HepG2 (cell line): ENCODE results near the gene VRK1. TPM values are rescaled to one million over a fixed set of nuclear protein-coding genes. Genes with fewer than 3 reads are reported as not detected.

Experiments used
- ATAC-seq: fragments of 200-7000 bp; cut with Tn5 transposase; 3 replicates; pipeline ENCODE4 v1.9.1; 2020; ENCODE audit warnings: mild to moderate bottlenecking, moderate library complexity
- BruUV-seq: library from RNA; stranded (reverse); fragments of 400-500 nt; replicated peaks from 2 replicates; lab custom pipeline; 2021; lab: Mats Ljungman, UMichigan
- CTCF ChIA-PET: fragments of 300-600 bp; formaldehyde crosslinking; extraction: SDS; loops from one replicate; lab custom pipeline; 2021; ENCODE audit warnings: low total read pairs, inconsistent platforms, low intra/inter-chr PET ratio; lab: Yijun Ruan, JAX
- POLR2A ChIA-PET: fragments of 350-600 bp; sonication (Branson Sonifier 250); formaldehyde crosslinking; loops from one replicate; lab custom pipeline; 2020; ENCODE audit warnings: antibody characterized with exemption, inconsistent platforms; lab: Yijun Ruan, JAX
- DNase-seq: peaks from one replicate; pipeline ENCODE4 v3.0.0-alpha.2; 2015; ENCODE audit warnings: low spot score
- FAIRE-seq: peaks from 3 replicates; lab custom pipeline; 2011; peaks lifted over from hg19 to GRCh38; lab: Jason Lieb, UNC
- H2AFZ ChIP-seq: one replicate; pipeline ENCODE4 v1.6.1; 2011; ENCODE audit warnings: low read length, inconsistent platforms
- H3K27ac ChIP-seq: fragments of 300-600 bp; 3 replicates; pipeline ENCODE4 v1.8.0; 2011; ENCODE audit warnings: mixed run types, mild to moderate bottlenecking, mixed read lengths, low read length, inconsistent platforms; ENCODE audit not compliant: insufficient read depth; ENCODE audit errors: extremely low read length
- H3K27me3 ChIP-seq, 2 experiments: fragments of 200-600 bp in 1 of 2; 2 replicates in 1 of 2; 3 replicates in 1 of 2; pipeline versions ENCODE4 v1.6.0 to v1.8.0; 2011; ENCODE audit warnings: low read length in 2 of 2, mild to moderate bottlenecking in 2 of 2, moderate library complexity in 2 of 2, inconsistent platforms in 1 of 2; ENCODE audit not compliant: insufficient read depth in 2 of 2, control insufficient read depth in 1 of 2
- H3K36me3 ChIP-seq, 2 experiments: fragments of 200-600 bp in 1 of 2; replicated peaks in 1 of 2; 2 replicates in 1 of 2; 3 replicates in 1 of 2; pipeline versions ENCODE4 v1.5.1 to v1.8.0; 2011; ENCODE audit warnings: low read length in 2 of 2, inconsistent platforms in 1 of 2; ENCODE audit not compliant: insufficient read depth in 2 of 2, control insufficient read depth in 1 of 2
- H3K4me1 ChIP-seq: 2 replicates; pipeline ENCODE4 v1.5.1; 2012; ENCODE audit warnings: low read length, inconsistent platforms; ENCODE audit not compliant: insufficient read depth
- H3K4me2 ChIP-seq: 2 replicates; pipeline ENCODE4 v1.6.0; 2011; ENCODE audit warnings: low read depth, low read length, inconsistent platforms
- H3K4me3 ChIP-seq, 3 experiments: fragments of 200-600 bp in 1 of 3; sonication (generic), shearing (Covaris generic) in 1 of 3; replicated peaks in 1 of 3; 2 replicates each; pipeline ENCODE4 v1.5.1; 2011 to 2016; ENCODE audit warnings: low read length in 3 of 3, inconsistent platforms in 2 of 3, low read depth in 2 of 3, mild to moderate bottlenecking in 2 of 3, control low read depth in 1 of 3, mixed read lengths in 1 of 3; ENCODE audit not compliant: insufficient read depth in 1 of 3
- H3K79me2 ChIP-seq: one replicate; pipeline ENCODE4 v1.6.1; 2011; ENCODE audit warnings: low read length, inconsistent platforms; ENCODE audit not compliant: insufficient read depth
- H3K9ac ChIP-seq: 2 replicates; pipeline ENCODE4 v1.6.0; 2011; ENCODE audit warnings: mild to moderate bottlenecking, low read depth, low read length, inconsistent platforms; ENCODE audit not compliant: insufficient read depth
- H3K9me3 ChIP-seq: 2 replicates; pipeline ENCODE4 v1.5.1; 2012; ENCODE audit warnings: mild to moderate bottlenecking, low read length
- H4K20me1 ChIP-seq: 2 replicates; pipeline ENCODE4 v1.6.0; 2011; ENCODE audit warnings: inconsistent platforms, mild to moderate bottlenecking, low read length, moderate library complexity; ENCODE audit not compliant: insufficient read depth
- JUN ChIP-seq: sonication (generic); formaldehyde crosslinking; IDR thresholded peaks from 2 replicates; pipeline ENCODE4 v1.4.0; 2020; ENCODE audit warnings: mild to moderate bottlenecking, missing genetic modification reagents
- SP1 ChIP-seq, 2 experiments: fragments of 450-650 bp in 1 of 2; sonication (generic) in 1 of 2; formaldehyde crosslinking in 1 of 2; IDR thresholded peaks; 2 replicates each; pipeline versions ENCODE4 v1.4.0 to v1.6.1; 2016 to 2020; ENCODE audit warnings: missing genetic modification reagents in 1 of 2
- ZNF205 ChIP-seq: IDR thresholded peaks from 2 replicates; pipeline ENCODE4 v1.6.1; 2018; ENCODE audit warnings: missing biosample characterization, missing genetic modification reagents
- ZNF430 ChIP-seq: sonication (generic); formaldehyde crosslinking; IDR thresholded peaks from 2 replicates; pipeline ENCODE4 v1.9.0; 2021; ENCODE audit warnings: mild to moderate bottlenecking, missing genetic modification reagents
- in situ Hi-C: cut with HindIII; loops from 2 replicates; pipeline ENCODE4 v1.10.0; 2017; ENCODE audit warnings: low pct_unique_long_range_greater_than_20kb; ENCODE audit not compliant: extremely low pct_ligation_motif_present
- intact Hi-C: fragments of 100-400 bp; cut with micrococcal nuclease; formaldehyde crosslinking; loops from one replicate; pipeline ENCODE4 v1.10.0; 2022; ENCODE audit not compliant: unreplicated experiment
- polyA plus RNA-seq, 8 experiments: library from polyadenylated mRNA; depleted of rRNA in 3 of 8; stranded (reverse) in 7 of 8; unstranded in 1 of 8; fragments of >200 nt; fragmentation: Illumina TruSeq in 4 of 8; extraction: Trizol in 4 of 8; gene quantifications; 2 replicates each; pipeline versions ENCODE4 v1.2.1 to v1.2.3, GENCODE V29; 2011 to 2016; ENCODE audit warnings: low read depth in 4 of 8, missing spikeins in 1 of 8, mixed read lengths in 1 of 8; ENCODE audit not compliant: insufficient read depth in 1 of 8
- total RNA-seq, 5 experiments: library from RNA; depleted of rRNA; stranded (reverse); fragments of >200 nt; fragmentation: Illumina TruSeq; extraction: Trizol; gene quantifications; 2 replicates each; pipeline ENCODE4 v1.2.3, GENCODE V29; 2016; ENCODE audit warnings: low read depth in 1 of 5
- TF ChIP-seq, protein P1 (sequence below): sonication (generic); formaldehyde crosslinking; IDR thresholded peaks from 2 replicates; pipeline ENCODE4 v1.4.0; 2020; ENCODE audit warnings: missing genetic modification reagents
- TF ChIP-seq, protein P2 (sequence below): sonication (generic); formaldehyde crosslinking; IDR thresholded peaks from 2 replicates; pipeline ENCODE4 v1.5.0; 2020; ENCODE audit warnings: missing genetic modification reagents
- TF ChIP-seq, protein P3 (sequence below): IDR thresholded peaks from 2 replicates; pipeline ENCODE4 v1.6.1; 2016; ENCODE audit warnings: low read depth, missing genetic modification reagents, missing compliant biosample characterization

Gene VRK1
- total and polyA plus RNA-seq, 2 of the 13 experiments (the other 11 are each of a cell fraction or from before 2014, with no cell fraction given): 7.9 to 51.3 TPM

DNA sequence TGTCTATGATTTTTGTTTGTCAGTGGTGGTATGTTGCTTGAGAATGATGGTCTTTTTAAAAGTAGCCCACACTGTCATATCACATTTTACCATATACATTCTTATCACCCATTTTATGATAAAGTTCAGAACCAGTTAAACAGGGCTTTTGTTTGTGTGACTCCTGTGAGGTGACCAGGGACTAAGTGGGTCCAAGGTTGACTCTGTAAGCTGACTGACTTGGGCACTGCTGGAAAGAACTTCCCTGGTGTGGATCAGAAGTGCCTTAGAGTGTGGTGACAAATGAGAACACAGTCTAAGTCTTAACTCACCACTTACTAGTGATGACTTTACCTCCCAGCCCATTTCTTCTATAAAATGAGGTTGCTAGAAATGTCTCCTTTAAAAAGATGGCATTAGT, 52.6 kb downstream of the VRK1 start:
- ChIA-PET POLR2A (no interaction called here), CTCF (no interaction called here)
- Histone ChIP-seq H3K27ac (no peak overlapping the region), H3K9me3 (no peaks in the 10 kb centered on the region), H3K4me3 (no peak overlapping the region), H3K4me2 (no peak overlapping the region), H4K20me1 (no peaks in the 10 kb centered on the region; the same call in 1 of the 2 replicates), H3K4me1 (peaks cover 8% of the 10 kb centered on the region; the same call in 1 of the 2 replicates), H3K9ac (no peak overlapping the region), H3K79me2 (no peaks in the 10 kb centered on the region), H2AFZ (no peak overlapping the region), H3K36me3 (peaks cover 2 to 20% of the 10 kb centered on the region in 2 experiments; a peak in 3 of 5 replicates), H3K27me3 (no peaks in the 10 kb centered on the region)
- TF ChIP-seq, protein P1, sequence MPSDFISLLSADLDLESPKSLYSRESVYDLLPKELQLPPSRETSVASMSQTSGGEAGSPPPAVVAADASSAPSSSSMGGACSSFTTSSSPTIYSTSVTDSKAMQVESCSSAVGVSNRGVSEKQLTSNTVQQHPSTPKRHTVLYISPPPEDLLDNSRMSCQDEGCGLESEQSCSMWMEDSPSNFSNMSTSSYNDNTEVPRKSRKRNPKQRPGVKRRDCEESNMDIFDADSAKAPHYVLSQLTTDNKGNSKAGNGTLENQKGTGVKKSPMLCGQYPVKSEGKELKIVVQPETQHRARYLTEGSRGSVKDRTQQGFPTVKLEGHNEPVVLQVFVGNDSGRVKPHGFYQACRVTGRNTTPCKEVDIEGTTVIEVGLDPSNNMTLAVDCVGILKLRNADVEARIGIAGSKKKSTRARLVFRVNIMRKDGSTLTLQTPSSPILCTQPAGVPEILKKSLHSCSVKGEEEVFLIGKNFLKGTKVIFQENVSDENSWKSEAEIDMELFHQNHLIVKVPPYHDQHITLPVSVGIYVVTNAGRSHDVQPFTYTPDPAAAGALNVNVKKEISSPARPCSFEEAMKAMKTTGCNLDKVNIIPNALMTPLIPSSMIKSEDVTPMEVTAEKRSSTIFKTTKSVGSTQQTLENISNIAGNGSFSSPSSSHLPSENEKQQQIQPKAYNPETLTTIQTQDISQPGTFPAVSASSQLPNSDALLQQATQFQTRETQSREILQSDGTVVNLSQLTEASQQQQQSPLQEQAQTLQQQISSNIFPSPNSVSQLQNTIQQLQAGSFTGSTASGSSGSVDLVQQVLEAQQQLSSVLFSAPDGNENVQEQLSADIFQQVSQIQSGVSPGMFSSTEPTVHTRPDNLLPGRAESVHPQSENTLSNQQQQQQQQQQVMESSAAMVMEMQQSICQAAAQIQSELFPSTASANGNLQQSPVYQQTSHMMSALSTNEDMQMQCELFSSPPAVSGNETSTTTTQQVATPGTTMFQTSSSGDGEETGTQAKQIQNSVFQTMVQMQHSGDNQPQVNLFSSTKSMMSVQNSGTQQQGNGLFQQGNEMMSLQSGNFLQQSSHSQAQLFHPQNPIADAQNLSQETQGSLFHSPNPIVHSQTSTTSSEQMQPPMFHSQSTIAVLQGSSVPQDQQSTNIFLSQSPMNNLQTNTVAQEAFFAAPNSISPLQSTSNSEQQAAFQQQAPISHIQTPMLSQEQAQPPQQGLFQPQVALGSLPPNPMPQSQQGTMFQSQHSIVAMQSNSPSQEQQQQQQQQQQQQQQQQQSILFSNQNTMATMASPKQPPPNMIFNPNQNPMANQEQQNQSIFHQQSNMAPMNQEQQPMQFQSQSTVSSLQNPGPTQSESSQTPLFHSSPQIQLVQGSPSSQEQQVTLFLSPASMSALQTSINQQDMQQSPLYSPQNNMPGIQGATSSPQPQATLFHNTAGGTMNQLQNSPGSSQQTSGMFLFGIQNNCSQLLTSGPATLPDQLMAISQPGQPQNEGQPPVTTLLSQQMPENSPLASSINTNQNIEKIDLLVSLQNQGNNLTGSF (CRISPR knock-in tag): no peak
- TF ChIP-seq JUN (CRISPR knock-in tag) (no peak), SP1 (IDR thresholded peaks at IDR 0.05) (no peak), SP1 (CRISPR knock-in tag; IDR thresholded peaks at IDR 0.05) (no peak), ZNF205 (peak; percentile 36; the same call in 1 of the 2 replicates), ZNF430 (CRISPR knock-in tag) (no peak)
- TF ChIP-seq, protein P2, sequence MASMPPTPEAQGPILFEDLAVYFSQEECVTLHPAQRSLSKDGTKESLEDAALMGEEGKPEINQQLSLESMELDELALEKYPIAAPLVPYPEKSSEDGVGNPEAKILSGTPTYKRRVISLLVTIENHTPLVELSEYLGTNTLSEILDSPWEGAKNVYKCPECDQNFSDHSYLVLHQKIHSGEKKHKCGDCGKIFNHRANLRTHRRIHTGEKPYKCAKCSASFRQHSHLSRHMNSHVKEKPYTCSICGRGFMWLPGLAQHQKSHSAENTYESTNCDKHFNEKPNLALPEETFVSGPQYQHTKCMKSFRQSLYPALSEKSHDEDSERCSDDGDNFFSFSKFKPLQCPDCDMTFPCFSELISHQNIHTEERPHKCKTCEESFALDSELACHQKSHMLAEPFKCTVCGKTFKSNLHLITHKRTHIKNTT (CRISPR knock-in tag): no peak
- TF ChIP-seq, protein P3, sequence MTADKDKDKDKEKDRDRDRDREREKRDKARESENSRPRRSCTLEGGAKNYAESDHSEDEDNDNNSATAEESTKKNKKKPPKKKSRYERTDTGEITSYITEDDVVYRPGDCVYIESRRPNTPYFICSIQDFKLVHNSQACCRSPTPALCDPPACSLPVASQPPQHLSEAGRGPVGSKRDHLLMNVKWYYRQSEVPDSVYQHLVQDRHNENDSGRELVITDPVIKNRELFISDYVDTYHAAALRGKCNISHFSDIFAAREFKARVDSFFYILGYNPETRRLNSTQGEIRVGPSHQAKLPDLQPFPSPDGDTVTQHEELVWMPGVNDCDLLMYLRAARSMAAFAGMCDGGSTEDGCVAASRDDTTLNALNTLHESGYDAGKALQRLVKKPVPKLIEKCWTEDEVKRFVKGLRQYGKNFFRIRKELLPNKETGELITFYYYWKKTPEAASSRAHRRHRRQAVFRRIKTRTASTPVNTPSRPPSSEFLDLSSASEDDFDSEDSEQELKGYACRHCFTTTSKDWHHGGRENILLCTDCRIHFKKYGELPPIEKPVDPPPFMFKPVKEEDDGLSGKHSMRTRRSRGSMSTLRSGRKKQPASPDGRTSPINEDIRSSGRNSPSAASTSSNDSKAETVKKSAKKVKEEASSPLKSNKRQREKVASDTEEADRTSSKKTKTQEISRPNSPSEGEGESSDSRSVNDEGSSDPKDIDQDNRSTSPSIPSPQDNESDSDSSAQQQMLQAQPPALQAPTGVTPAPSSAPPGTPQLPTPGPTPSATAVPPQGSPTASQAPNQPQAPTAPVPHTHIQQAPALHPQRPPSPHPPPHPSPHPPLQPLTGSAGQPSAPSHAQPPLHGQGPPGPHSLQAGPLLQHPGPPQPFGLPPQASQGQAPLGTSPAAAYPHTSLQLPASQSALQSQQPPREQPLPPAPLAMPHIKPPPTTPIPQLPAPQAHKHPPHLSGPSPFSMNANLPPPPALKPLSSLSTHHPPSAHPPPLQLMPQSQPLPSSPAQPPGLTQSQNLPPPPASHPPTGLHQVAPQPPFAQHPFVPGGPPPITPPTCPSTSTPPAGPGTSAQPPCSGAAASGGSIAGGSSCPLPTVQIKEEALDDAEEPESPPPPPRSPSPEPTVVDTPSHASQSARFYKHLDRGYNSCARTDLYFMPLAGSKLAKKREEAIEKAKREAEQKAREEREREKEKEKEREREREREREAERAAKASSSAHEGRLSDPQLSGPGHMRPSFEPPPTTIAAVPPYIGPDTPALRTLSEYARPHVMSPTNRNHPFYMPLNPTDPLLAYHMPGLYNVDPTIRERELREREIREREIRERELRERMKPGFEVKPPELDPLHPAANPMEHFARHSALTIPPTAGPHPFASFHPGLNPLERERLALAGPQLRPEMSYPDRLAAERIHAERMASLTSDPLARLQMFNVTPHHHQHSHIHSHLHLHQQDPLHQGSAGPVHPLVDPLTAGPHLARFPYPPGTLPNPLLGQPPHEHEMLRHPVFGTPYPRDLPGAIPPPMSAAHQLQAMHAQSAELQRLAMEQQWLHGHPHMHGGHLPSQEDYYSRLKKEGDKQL (CRISPR knock-in tag): no peak
- intact Hi-C loops: loop anchor here (5.0 kb wide), 2 partner anchors 107 to 267 kb away; no protein-coding TSS in a partner anchor
- no TSS peak for BruUV-seq
- DNase-seq (no peak), FAIRE-seq (no peak), ATAC-seq (peak; percentile 61)
- in situ Hi-C loops: loop anchor here (10.0 kb wide), 1 partner anchor 265 kb away; no protein-coding TSS in a partner anchor
